T-cell (primary cell): Measurements from ENCODE around the gene PRKCZ. TPM values are rescaled to one million over a fixed set of nuclear protein-coding genes. Genes with fewer than 3 reads are reported as not detected.
A peak's percentile ranks its signal among the peaks of the same experiment; 100 is the strongest.

Experiments
- ATAC-seq, 4 experiments: fragments of 200-7000 bp in 3 of 4; fragments of 150-1000 bp in 1 of 4; cut with Tn5 transposase; replicated peaks in 1 of 4; 1 replicate in 3 of 4; 2 replicates in 1 of 4; pipeline ENCODE4 v1.10.0; 2021; ENCODE audit warnings: moderate library complexity in 3 of 4, mild to moderate bottlenecking in 2 of 4, moderate number of reproducible peaks in 1 of 4
- CTCF ChIA-PET, 2 donors: fragments of 300-600 bp; sonication (Branson Sonifier 250); formaldehyde crosslinking; loops; one replicate each; lab custom pipeline; 2022; ENCODE audit warnings: antibody characterized with exemption in 2 of 2; lab: Charles Lee
- POLR2A ChIA-PET, 2 donors: fragments of 300-600 bp; sonication (Branson Sonifier 250); formaldehyde crosslinking; loops; one replicate each; lab custom pipeline; 2022; ENCODE audit warnings: antibody characterized with exemption in 2 of 2; lab: Charles Lee
- DNase-seq, 35 experiments: peaks; one replicate each; pipeline versions ENCODE4 v3.0.0 to v3.0.0-alpha.2; 2013 to 2023
- H3K27ac ChIP-seq: one replicate; pipeline ENCODE4 v1.5.1; 2013; ENCODE audit warnings: low read length
- H3K27me3 ChIP-seq, 2 experiments: replicated peaks in 1 of 2; 1 replicate in 1 of 2; 2 replicates in 1 of 2; pipeline versions ENCODE4 v1.6.1 to v1.7.0; 2013; ENCODE audit warnings: low read length in 1 of 2, mixed read lengths in 1 of 2; ENCODE audit not compliant: control insufficient read depth in 2 of 2, insufficient read depth in 2 of 2; ENCODE audit errors: extremely low read depth in 1 of 2
- H3K36me3 ChIP-seq, 2 donors: 1 replicate in 1 of 2; 2 replicates in 1 of 2; pipeline versions ENCODE4 v1.6.1 to v1.7.0; 2013; ENCODE audit warnings: low read length in 1 of 2; ENCODE audit not compliant: control insufficient read depth in 2 of 2, insufficient read depth in 1 of 2; ENCODE audit errors: extremely low read depth in 1 of 2
- H3K4me1 ChIP-seq, 2 experiments: 1 replicate in 1 of 2; 2 replicates in 1 of 2; pipeline versions ENCODE4 v1.6.1 to v1.7.0; 2013; ENCODE audit warnings: low read length in 2 of 2, mixed read lengths in 1 of 2; ENCODE audit not compliant: insufficient read depth in 2 of 2, control insufficient read depth in 1 of 2; ENCODE audit errors: extremely low read depth in 1 of 2
- H3K4me3 ChIP-seq, 2 donors: 1 replicate in 1 of 2; 2 replicates in 1 of 2; pipeline versions ENCODE4 v1.5.1 to v1.7.0; 2013; ENCODE audit warnings: mild to moderate bottlenecking in 2 of 2, low read length in 1 of 2, moderate library complexity in 1 of 2; ENCODE audit not compliant: control insufficient read depth in 1 of 2; ENCODE audit errors: extremely low read depth in 1 of 2
- H3K9me3 ChIP-seq: 2 replicates; pipeline ENCODE4 v1.7.0; 2013
- H3K27ac Mint-ChIP-seq, 2 donors: one replicate each; pipeline ENCODE4 v1.8.0; 2020 to 2021; ENCODE audit warnings: mild to moderate bottlenecking in 2 of 2, mixed read lengths in 2 of 2
- H3K27me3 Mint-ChIP-seq, 2 donors: one replicate each; pipeline ENCODE4 v1.8.0; 2021 to 2022; ENCODE audit warnings: mixed read lengths in 2 of 2
- H3K36me3 Mint-ChIP-seq: one replicate; pipeline ENCODE4 v1.8.0; 2021; ENCODE audit warnings: mixed read lengths
- H3K4me1 Mint-ChIP-seq, 3 donors: one replicate each; pipeline ENCODE4 v1.8.0; 2020 to 2022; ENCODE audit warnings: mixed read lengths in 3 of 3, mild to moderate bottlenecking in 1 of 3
- H3K4me3 Mint-ChIP-seq, 3 donors: one replicate each; pipeline ENCODE4 v1.8.0; 2020 to 2022; ENCODE audit warnings: mild to moderate bottlenecking in 3 of 3, mixed read lengths in 3 of 3, moderate library complexity in 3 of 3
- H3K9me3 Mint-ChIP-seq, 3 donors: one replicate each; pipeline ENCODE4 v1.8.0; 2020 to 2022; ENCODE audit warnings: mixed read lengths in 3 of 3
- WGBS: methylation state at CpG from one replicate; pipeline ENCODE4 v1.1.5; 2013; ENCODE audit warnings: missing lambda C conversion rate; ENCODE audit not compliant: insufficient coverage; 5-methylcytosine and 5-hydroxymethylcytosine counted together
- total RNA-seq, 35 experiments: library from RNA in 6 of 35; stranded (reverse) in 6 of 35; fragments of 120-200 nt in 1 of 35; gene quantifications; one replicate each; pipeline versions ENCODE4 v1.2.1 to v1.2.4 and lab custom pipeline; 2013 to 2026

Gene PRKCZ
- total RNA-seq, 5 donors from 2014 or later (not counting 1 experiment from before 2014, with no cell fraction given): 27.5 to 36.9 (median 31.0) TPM

DNA sequence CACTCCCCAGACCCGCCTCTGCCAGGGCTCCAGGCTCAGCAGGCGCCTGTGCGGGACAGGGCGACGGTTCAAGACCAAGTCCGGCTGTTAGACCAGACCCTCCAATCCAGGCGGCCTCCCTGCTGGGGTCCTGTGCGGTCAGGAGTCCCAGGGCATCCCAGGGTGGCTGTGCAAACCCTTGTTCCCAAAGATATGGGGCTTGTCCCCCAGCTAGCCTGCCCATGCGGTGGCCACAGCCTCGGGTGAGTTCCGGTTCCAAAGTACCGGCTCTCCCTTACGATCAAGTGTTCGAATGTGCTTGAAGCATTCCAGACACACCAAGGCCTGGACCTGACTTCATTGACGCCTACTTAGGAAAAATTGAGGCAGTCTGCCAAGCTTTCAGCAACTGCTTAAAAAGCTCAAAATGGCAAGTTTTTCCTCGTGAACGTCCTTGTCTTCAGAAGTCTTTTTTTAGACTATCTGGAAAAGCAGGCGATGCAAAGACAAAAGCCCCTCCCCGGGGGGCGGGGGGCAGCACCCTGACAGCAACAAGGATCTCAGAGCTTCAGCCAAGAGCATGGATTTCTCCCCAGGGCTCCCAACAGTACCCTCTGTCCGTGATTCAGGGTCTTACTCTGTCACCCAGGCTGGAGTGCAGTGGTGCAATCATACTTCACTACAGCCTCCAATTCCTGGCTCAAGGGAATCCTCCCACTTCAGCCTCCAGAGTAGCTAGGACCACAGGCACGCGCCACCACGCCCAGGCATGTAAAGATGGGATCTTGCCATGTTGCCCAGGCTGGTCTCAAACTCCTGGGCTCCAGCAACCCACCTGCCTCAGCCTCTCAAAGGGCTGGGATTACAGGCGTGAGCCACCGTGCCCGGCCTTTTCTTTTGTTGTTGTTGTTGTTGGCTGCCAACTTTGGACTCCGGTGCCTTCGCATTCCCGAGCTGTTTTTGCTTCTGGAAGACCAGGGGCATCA lies 142.1 kb downstream of the PRKCZ start:
- Mint-ChIP-seq H3K4me3 (peak overlapping the region; percentile 41 to 75 (median 50)), H3K9me3 (no peaks in the 10 kb centered on the region), H3K36me3 (no peaks in the 10 kb centered on the region), H3K27me3 (no peaks in the 10 kb centered on the region), H3K4me1 (peaks cover 16 to 23% (median 21%) of the 10 kb centered on the region in 3 donors), H3K27ac (peak overlapping the region; percentile 49 to 81)
- CTCF ChIA-PET: no interaction called here
- no peak for ATAC-seq
- no peak for DNase-seq
- Histone ChIP-seq H3K36me3 (peaks cover 0 to 2% of the 10 kb centered on the region in 2 donors), H3K4me3 (no peak overlapping the region), H3K27me3 (no peaks in the 10 kb centered on the region), H3K4me1 (peaks cover 2 to 64% of the 10 kb centered on the region in 2 experiments), H3K9me3 (no peaks in the 10 kb centered on the region), H3K27ac (no peak overlapping the region)
- POLR2A ChIA-PET: interaction anchor here in 1 of 2 donors (0.5 to 1.0 kb wide), 2 partner anchors 13 to 117 kb away, joined by 3 to 4 read pairs; no protein-coding TSS in a partner anchor
- 91% methylated on average over 25 of the region's 30 CpGs for WGBS

DNA sequence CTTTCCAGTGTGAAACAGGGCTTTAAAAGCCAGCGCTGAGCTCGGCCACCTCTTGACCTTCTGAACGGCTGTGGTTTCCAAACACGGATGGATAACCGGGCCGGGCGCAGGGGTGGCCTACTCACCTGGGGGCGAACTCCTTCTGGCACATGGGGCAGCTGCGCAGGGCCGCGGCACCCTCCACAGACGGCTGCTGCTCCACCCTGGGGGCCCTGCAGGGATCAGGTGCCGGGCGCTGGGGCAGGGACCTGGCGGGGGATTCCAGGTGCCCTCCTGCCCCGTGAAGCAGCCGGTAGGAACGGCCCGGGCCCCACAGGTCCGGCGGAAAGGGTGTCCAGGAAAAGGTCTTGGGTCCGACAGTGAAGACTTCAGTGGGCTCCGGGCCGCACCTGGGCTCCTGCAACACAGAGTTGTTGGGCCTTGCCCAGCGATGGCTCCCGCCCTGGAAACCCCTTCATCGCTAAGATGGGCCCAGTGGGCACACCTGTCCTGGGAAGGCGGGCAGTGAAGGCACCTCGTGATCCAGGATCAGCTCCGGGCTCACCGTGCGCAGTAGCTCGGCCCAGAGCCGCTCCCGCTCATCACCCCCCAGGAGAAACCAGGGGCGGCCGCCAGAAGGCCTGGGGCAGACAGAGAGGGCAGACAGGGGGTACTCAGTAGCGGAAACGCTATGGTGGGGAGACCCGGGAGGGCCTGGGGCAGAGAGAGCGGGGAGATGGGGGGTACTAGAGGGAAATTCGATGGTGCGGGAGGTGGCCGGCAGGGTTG lies 143.5 kb downstream of the PRKCZ start:
- Histone ChIP-seq H3K27ac (peak overlapping the region; percentile 47), H3K4me1 (peaks cover 8 to 77% of the 10 kb centered on the region in 2 experiments), H3K36me3 (peaks cover 0 to 2% of the 10 kb centered on the region in 2 donors), H3K4me3 (no peak overlapping the region), H3K9me3 (no peaks in the 10 kb centered on the region), H3K27me3 (no peaks in the 10 kb centered on the region)
- CTCF ChIA-PET: no interaction called here
- no peak for ATAC-seq
- Mint-ChIP-seq H3K27me3 (no peaks in the 10 kb centered on the region), H3K9me3 (no peaks in the 10 kb centered on the region), H3K4me1 (peaks cover 18 to 29% (median 28%) of the 10 kb centered on the region in 3 donors), H3K27ac (peak overlapping the region in 1 of 2 donors; percentile 44), H3K4me3 (peak overlapping the region; percentile 55 to 75 (median 57)), H3K36me3 (no peaks in the 10 kb centered on the region)
- WGBS: 87% methylated on average over 38 of the region's 44 CpGs
- no peak for DNase-seq
- POLR2A ChIA-PET: no interaction called here

DNA sequence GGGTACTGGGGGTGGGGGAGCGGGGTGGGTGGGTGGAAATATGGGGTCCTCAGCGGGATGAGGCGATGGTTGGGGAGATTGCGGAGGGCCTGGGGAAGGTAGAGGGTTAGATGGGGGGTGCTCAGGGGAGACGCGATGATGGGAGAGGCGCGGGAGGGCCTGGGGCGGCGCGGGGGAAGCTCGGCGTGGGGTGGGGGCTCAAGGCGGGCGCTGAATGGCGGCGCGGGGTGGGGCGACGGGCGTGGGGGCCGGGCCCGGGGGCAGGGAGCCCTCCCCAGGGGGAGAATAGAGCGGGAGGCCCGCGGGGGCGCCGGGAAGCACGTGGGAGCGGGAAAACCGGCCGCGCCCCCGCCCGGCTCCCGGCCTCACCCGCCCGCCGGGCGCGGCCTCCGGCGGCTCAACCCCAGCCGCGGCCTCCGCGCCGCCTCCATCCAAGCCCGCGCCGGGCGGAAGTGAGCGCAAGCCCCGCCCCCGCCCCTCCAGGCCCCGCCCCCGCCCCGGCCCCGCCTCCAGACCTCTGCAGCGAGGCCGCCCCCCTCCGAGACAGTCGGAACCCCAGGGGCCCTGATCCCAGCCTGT lies 144.2 kb downstream of the PRKCZ start, which contains the start of gene FAAP20:
TSS of gene FAAP20 (minus strand) at position 454 of the 579 bp plus-strand sequence. CDS start at position 431, 23 bp downstream.
- Mint-ChIP-seq H3K9me3 (no peaks in the 10 kb centered on the region), H3K36me3 (no peaks in the 10 kb centered on the region), H3K4me3 (peak within 1 kb of the TSS; percentile 79 to 82 (median 81)), H3K27me3 (no peaks in the 10 kb centered on the region), H3K4me1 (peaks cover 21 to 33% (median 32%) of the 10 kb centered on the region in 3 donors), H3K27ac (peak within 1 kb of the TSS; percentile 86 to 91)
- CTCF ChIA-PET: interaction anchor here (0.7 to 1.8 kb wide), 22 partner anchors 10 to 354 kb away, joined by 3 to 32 read pairs (median 3); partner anchors contain the start of genes MORN1 (in 1 of the 2), RER1 (in 1 of the 2) and SKI (in 1 of the 2)
- peak in 14 of 35 experiments; percentile 16 to 81 (median 70) for DNase-seq
- peak; percentile 67 to 73 (median 68) for ATAC-seq
- peak within 1 kb of the TSS; percentile 87 for H3K27ac ChIP-seq
- WGBS: under 1% methylated on average over 38 of the region's 63 CpGs
- H3K36me3 ChIP-seq: peaks cover 0 to 2% of the 10 kb centered on the region in 2 donors
- H3K4me1 ChIP-seq: peaks cover 11 to 77% of the 10 kb centered on the region in 2 experiments
- POLR2A ChIA-PET: interaction anchor here (0.8 to 1.0 kb wide), 3 partner anchors 37 to 197 kb away, joined by 3 to 4 read pairs (median 4); partner anchors contain the start of genes MORN1 (in 1 of the 2) and RER1 (in 1 of the 2)
- peak within 1 kb of the TSS; percentile 57 to 61 for H3K4me3 ChIP-seq
- no peaks in the 10 kb centered on the region for H3K9me3 ChIP-seq
- H3K27me3 ChIP-seq: no peaks in the 10 kb centered on the region

DNA sequence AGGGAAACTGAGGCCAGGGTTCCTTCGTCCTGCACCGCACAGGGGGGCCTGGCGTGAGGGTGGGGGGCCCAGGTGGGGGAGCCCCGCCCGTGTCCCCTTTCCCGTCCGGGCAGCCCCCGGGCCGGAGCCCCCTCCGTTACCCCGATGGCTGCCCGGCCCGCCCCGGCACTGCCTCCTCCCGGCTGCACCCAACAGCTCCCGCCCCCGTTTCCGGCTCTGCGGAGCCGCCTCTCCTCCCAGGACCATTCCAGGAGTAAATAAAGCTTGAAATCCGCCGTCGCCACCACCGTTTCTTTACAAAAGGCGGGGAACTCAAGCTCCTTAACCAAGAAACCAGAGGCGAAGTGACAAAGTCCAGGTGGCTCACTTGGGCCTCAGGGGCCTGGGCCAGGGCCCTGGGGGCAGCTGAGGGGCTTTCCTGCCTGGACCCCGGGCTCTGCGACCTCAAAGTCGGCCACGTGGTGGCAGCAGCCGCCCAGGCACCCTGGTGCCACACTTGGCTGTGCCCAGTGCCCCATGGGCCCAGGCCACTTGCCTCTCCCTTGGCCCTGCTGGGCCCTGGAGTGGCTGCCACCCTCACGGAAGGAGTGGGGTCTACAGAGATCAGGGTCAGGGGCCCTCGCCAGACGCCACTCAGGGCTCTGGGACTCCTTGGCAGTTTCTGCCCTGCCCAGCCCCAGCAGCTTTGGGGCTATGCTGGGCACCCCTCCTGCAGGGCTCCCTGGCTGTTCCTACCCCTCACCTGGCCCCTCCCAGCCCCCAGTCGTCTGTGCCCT lies 144.9 kb downstream of the PRKCZ start:
- H3K36me3 ChIP-seq: peaks cover 0 to 2% of the 10 kb centered on the region in 2 donors
- Mint-ChIP-seq H3K4me1 (peaks cover 28 to 39% (median 38%) of the 10 kb centered on the region in 3 donors), H3K4me3 (peak overlapping the region; percentile 79 to 82 (median 81)), H3K9me3 (no peaks in the 10 kb centered on the region), H3K27ac (peak overlapping the region; percentile 86 to 91), H3K27me3 (no peaks in the 10 kb centered on the region), H3K36me3 (no peaks in the 10 kb centered on the region)
- DNase-seq (peak; percentile 76 to 94 (median 85)), ATAC-seq (peak; percentile 80 to 84 (median 82))
- H3K27ac ChIP-seq: peak overlapping the region; percentile 87
- CTCF ChIA-PET: interaction anchor here (0.5 to 1.8 kb wide), 23 partner anchors 9 to 353 kb away, joined by 3 to 32 read pairs (median 3); partner anchors contain the start of genes MORN1 (in 1 of the 2), RER1 (in 1 of the 2) and SKI (in 1 of the 2)
- H3K27me3 ChIP-seq: no peaks in the 10 kb centered on the region
- H3K4me3 ChIP-seq: peak overlapping the region; percentile 57 to 61
- H3K4me1 ChIP-seq: peaks cover 13 to 77% of the 10 kb centered on the region in 2 experiments
- WGBS: 0% methylated on average over 31 of the region's 35 CpGs
- no peaks in the 10 kb centered on the region for H3K9me3 ChIP-seq
- POLR2A ChIA-PET: interaction anchor here (0.7 to 1.0 kb wide), 4 partner anchors 36 to 196 kb away, joined by 3 to 4 read pairs (median 4); partner anchors contain the start of genes MORN1 (in 1 of the 2) and RER1 (in 1 of the 2)

DNA sequence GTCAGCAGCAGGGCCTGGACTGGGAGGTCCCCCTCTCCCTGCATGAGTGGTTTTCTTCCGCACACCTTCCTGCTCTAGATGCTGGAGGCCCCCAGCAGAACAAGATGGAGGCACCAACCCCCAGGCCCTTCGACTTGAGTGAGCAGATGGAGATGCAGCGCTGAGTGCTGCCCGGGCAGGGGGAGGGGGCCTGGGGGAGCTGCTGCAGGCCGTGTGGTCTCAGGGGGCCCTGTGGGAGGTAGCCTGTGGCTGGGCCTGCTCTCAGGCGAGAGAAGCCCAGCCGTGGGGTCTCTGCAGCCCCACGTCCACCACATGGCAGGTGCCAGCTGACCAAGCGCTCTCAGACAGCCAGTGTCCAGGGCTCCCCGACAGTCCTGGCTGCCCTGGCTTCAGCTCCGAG lies 145.6 kb downstream of the PRKCZ start:
- POLR2A ChIA-PET: no interaction called here
- H3K4me1 ChIP-seq: peaks cover 15 to 77% of the 10 kb centered on the region in 2 experiments
- Mint-ChIP-seq H3K36me3 (no peaks in the 10 kb centered on the region), H3K9me3 (no peaks in the 10 kb centered on the region), H3K27me3 (no peaks in the 10 kb centered on the region), H3K4me3 (peak overlapping the region in 1 of 3 donors; percentile 79), H3K27ac (peak overlapping the region in 1 of 2 donors; percentile 68), H3K4me1 (peaks cover 27 to 36% (median 36%) of the 10 kb centered on the region in 3 donors)
- ATAC-seq: no peak
- peaks cover 0 to 2% of the 10 kb centered on the region in 2 donors for H3K36me3 ChIP-seq
- peak overlapping the region; percentile 87 for H3K27ac ChIP-seq
- no peaks in the 10 kb centered on the region for H3K9me3 ChIP-seq
- H3K27me3 ChIP-seq: no peaks in the 10 kb centered on the region
- H3K4me3 ChIP-seq: no peak overlapping the region
- CTCF ChIA-PET: interaction anchor here (1.1 to 1.8 kb wide), 5 partner anchors 57 to 329 kb away, joined by 3 to 32 read pairs (median 9); partner anchors contain the start of genes MORN1 (in 1 of the 2) and RER1 (in 1 of the 2)
- DNase-seq: no peak
- 97% methylated on average over 10 of the region's 11 CpGs for WGBS
